Midbrain (tissue), 1 donor: ENCODE results near the gene PSAPL1.

Experiments
- DNase-seq: peaks from one replicate; lab custom pipeline; 2025; lab: John Stamatoyannopoulos, UW

The PSAPL1 gene

GRCh38 chr4:7434766-7435150, at the start of gene PSAPL1:
Gene PSAPL1, minus strand, starts transcription at chr4:7434930. Its CDS starts 51 bp downstream, at chr4:7434879.
- DNase-seq = no peak

GRCh38 chr4:7481227-7481626, 46.5 kb upstream of the PSAPL1 start:
- DNase-seq = no peak

- DNase-seq = no peak
These were observed 45.7 kb upstream of the PSAPL1 start for GRCh38 chr4:7480423-7480822.

- DNase-seq = no peak
These were observed 43.9 kb upstream of the PSAPL1 start for GRCh38 chr4:7478665-7479064.

- no peak for DNase-seq
These were observed 43.0 kb upstream of the PSAPL1 start for GRCh38 chr4:7477695-7478094.

- DNase-seq = no peak
These were observed 42.1 kb upstream of the PSAPL1 start for GRCh38 chr4:7476820-7477219.

- no peak for DNase-seq
These were observed 40.5 kb upstream of the PSAPL1 start for GRCh38 chr4:7475207-7475606.

- DNase-seq = no peak
These were observed 39.6 kb upstream of the PSAPL1 start for GRCh38 chr4:7474320-7474719.

- no peak for DNase-seq
These were observed 38.4 kb upstream of the PSAPL1 start for GRCh38 chr4:7473081-7473480.

GRCh38 chr4:7472442-7473013, 37.8 kb upstream of the PSAPL1 start:
- no peak for DNase-seq

- no peak for DNase-seq
These were observed 35.9 kb upstream of the PSAPL1 start for GRCh38 chr4:7470522-7471128.

- no peak for DNase-seq
These were observed 35.4 kb upstream of the PSAPL1 start for GRCh38 chr4:7470111-7470510.

GRCh38 chr4:7469023-7469422, 34.3 kb upstream of the PSAPL1 start:
- DNase-seq = no peak

- no peak for DNase-seq
These were observed 32.7 kb upstream of the PSAPL1 start for GRCh38 chr4:7467471-7467870.

GRCh38 chr4:7466904-7467303, 32.2 kb upstream of the PSAPL1 start:
- peak; percentile 84 for DNase-seq

- DNase-seq = no peak
These were observed 31.5 kb upstream of the PSAPL1 start for GRCh38 chr4:7466215-7466614.

- no peak for DNase-seq
These were observed 30.3 kb upstream of the PSAPL1 start for GRCh38 chr4:7465017-7465416.

GRCh38 chr4:7464259-7464655, 29.5 kb upstream of the PSAPL1 start:
- DNase-seq = no peak

GRCh38 chr4:7463566-7464258, 29.0 kb upstream of the PSAPL1 start:
- DNase-seq = no peak

- DNase-seq = peak; percentile 78
These were observed 27.8 kb upstream of the PSAPL1 start for GRCh38 chr4:7462509-7462971.

GRCh38 chr4:7461230-7461629, 26.5 kb upstream of the PSAPL1 start:
- DNase-seq = no peak

GRCh38 chr4:7460566-7460965, 25.8 kb upstream of the PSAPL1 start:
- no peak for DNase-seq

- no peak for DNase-seq
These were observed 24.7 kb upstream of the PSAPL1 start for GRCh38 chr4:7459471-7459870.
